Gastroesophageal sphincter (tissue), 4 donors: ENCODE results near the gene NTRK3. TPM values are rescaled to one million over a fixed set of nuclear protein-coding genes. Genes with fewer than 3 reads are reported as not detected.

Experiments
- ATAC-seq: fragments of 150-250 bp; one replicate; pipeline ENCODE4 v1.9.1; 2016; ENCODE audit warnings: mild to moderate bottlenecking, moderate library complexity
- H3K27ac ChIP-seq, 4 donors: fragments of 200-600 bp; sonication (generic) in 3 of 4; 1 replicate in 3 of 4; 2 replicates in 1 of 4; pipeline ENCODE4 v1.5.1; 2016 to 2019
- H3K27me3 ChIP-seq: fragments of 200-600 bp; sonication (generic); one replicate; pipeline ENCODE4 v1.5.1; 2019
- H3K36me3 ChIP-seq, 2 donors: fragments of 200-600 bp; sonication (generic); one replicate each; pipeline ENCODE4 v1.5.1; 2019; ENCODE audit warnings: control low read depth in 1 of 2
- H3K4me1 ChIP-seq, 3 donors: fragments of 200-600 bp; sonication (generic); 1 replicate in 2 of 3; 2 replicates in 1 of 3; pipeline ENCODE4 v1.5.1; 2016 to 2019; ENCODE audit warnings: control low read depth in 2 of 3
- H3K4me3 ChIP-seq, 2 donors: fragments of 200-600 bp; sonication (generic); one replicate each; pipeline ENCODE4 v1.5.1; 2019; ENCODE audit warnings: mild to moderate bottlenecking in 1 of 2, moderate library complexity in 1 of 2
- H3K9me3 ChIP-seq, 3 donors: fragments of 200-600 bp; sonication (generic); one replicate each; pipeline ENCODE4 v1.5.1; 2017 to 2019; ENCODE audit warnings: control low read depth in 2 of 3
- EP300 ChIP-seq: sonication (generic); formaldehyde crosslinking; IDR thresholded peaks from one replicate; pipeline ENCODE4 v1.6.1; 2017; ENCODE audit warnings: antibody characterized with exemption, mild to moderate bottlenecking
- POLR2A ChIP-seq, 2 donors: fragments of 450-650 bp; IDR thresholded peaks; one replicate each; pipeline ENCODE4 v1.6.1; 2017; ENCODE audit warnings: antibody characterized with exemption in 2 of 2, mild to moderate bottlenecking in 2 of 2, moderate library complexity in 1 of 2
- POLR2AphosphoS5 ChIP-seq: sonication (generic); formaldehyde crosslinking; IDR thresholded peaks from one replicate; pipeline ENCODE4 v1.6.1; 2017; ENCODE audit warnings: antibody characterized with exemption
- WGBS, 2 donors: methylation state at CpG; one replicate each; pipeline ENCODE4 v1.1.5; 2018; ENCODE audit warnings: low coverage in 1 of 2; 5-methylcytosine and 5-hydroxymethylcytosine counted together
- total RNA-seq, 4 donors: library from RNA; depleted of rRNA; stranded (reverse); fragments of >200 nt; gene quantifications; one replicate each; pipeline ENCODE4 v1.1.0, GENCODE V29; 2016
- TF ChIP-seq, protein P1 (sequence below), 4 experiments: fragments of 200-600 bp in 2 of 4; fragments of 450-650 bp in 2 of 4; sonication (generic) in 1 of 4; IDR thresholded peaks; one replicate each; pipeline ENCODE4 v1.5.1; 2017 to 2019; ENCODE audit warnings: antibody characterized with exemption in 4 of 4, mild to moderate bottlenecking in 2 of 4, moderate library complexity in 2 of 4

The NTRK3 gene
- total RNA-seq, 4 donors from 2014 or later: 0.47 to 4.3 (median 1.5) TPM

DNA sequence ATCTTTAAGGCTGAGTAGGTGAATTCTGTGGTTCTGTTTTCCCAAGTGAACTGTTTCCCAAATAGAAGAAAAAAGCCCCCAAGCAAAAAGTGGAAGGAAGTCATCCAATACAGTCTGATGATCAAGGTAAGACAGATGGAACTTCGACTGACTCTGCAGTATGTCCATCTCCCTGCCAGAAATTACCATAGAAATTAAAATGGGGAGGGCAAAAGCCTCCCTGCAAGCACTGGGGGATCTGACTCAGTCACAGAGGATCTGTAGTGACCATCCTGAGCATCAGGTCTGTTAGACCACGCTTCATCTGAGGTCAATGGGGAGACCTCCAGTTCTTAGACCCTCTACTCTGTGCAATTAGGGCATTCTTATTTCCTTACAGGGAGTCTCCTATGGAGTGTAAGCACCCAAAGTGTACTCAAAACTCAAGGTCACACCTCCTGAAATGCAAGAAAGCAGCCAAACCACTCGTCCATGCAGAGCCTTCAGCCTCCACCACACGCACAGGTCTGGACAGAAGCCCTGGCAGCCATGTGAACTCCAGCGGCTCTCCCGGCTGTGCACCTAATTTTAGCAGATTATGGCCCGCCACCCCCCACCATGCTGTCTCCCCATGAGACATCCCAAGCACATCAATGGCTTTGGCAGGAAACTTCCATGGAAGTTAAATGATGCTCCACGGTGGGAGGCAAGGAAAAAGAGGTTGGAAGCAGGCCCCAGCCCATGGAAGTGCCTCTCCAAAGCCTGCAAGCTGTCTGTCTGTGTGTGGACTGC is 348.7 kb downstream of the NTRK3 start:
- H3K9me3 ChIP-seq: no peaks in the 10 kb centered on the region
- TF ChIP-seq POLR2AphosphoS5 (no peak), EP300 (no peak), POLR2A (IDR thresholded peaks at IDR 0.05) (no peak)
- TF ChIP-seq, protein P1, sequence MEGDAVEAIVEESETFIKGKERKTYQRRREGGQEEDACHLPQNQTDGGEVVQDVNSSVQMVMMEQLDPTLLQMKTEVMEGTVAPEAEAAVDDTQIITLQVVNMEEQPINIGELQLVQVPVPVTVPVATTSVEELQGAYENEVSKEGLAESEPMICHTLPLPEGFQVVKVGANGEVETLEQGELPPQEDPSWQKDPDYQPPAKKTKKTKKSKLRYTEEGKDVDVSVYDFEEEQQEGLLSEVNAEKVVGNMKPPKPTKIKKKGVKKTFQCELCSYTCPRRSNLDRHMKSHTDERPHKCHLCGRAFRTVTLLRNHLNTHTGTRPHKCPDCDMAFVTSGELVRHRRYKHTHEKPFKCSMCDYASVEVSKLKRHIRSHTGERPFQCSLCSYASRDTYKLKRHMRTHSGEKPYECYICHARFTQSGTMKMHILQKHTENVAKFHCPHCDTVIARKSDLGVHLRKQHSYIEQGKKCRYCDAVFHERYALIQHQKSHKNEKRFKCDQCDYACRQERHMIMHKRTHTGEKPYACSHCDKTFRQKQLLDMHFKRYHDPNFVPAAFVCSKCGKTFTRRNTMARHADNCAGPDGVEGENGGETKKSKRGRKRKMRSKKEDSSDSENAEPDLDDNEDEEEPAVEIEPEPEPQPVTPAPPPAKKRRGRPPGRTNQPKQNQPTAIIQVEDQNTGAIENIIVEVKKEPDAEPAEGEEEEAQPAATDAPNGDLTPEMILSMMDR (IDR thresholded peaks at IDR 0.05): no peak
- no peaks in the 10 kb centered on the region for H3K36me3 ChIP-seq
- H3K27ac ChIP-seq: no peak overlapping the region
- no peaks in the 10 kb centered on the region for H3K4me1 ChIP-seq
- no peak for ATAC-seq
- H3K27me3 ChIP-seq: peaks cover 7% of the 10 kb centered on the region
- WGBS, 2 donors: 73 to 100% methylated on average over 1 to 4 of the region's 8 CpGs
- H3K4me3 ChIP-seq: no peak overlapping the region

DNA sequence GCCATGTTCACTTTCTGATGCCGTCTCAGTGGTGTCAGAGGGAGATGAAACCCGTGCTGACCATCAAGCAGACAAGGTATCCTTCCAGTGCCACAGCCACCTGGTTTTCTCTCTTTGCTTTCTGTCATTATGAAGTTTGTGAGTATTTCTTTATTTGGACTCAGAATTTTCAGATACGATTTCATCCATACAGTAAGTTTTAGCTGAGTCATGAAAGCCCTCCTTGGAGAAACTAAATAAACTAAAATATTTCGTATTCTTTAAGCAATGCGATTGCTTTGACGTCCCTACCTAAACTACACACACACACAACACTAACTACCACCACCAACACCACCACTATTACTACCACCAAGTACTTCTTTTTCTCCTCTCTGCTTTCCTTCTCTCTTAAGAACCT is 350.1 kb downstream of the NTRK3 start:
- WGBS, 2 donors: 80 to 83% methylated on average over 6 of the region's 6 CpGs
- no peaks in the 10 kb centered on the region for H3K9me3 ChIP-seq

DNA sequence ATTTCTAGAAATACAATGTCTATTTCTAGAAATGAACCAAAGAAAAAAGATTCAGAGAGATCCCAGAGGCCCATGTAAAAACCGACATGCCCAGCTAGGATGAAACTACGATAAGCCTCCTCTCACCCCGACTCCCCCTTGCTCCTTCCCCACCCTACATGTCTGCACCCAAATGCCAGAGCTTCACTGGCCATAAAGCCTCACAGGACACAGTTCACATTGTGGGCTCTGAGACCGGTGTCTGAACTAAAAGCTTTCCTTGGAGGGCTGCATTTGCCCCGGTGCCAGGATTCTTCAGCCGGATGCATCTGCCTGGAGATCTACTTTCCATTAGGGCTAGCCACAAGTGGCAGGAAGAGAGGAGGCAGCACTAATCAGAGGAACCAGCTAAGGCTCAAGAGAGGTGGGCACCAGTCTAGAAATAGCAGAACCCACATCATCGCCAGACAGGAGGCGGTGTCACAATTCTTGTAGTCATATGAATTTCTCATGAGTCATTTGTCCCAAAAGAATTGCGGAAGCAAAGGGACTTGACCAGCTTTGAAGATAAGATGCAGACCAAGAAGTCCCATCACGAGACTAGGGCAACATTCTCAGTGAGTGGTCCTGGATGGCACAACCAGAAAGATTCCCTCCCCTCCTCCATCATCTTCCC is 353.6 kb downstream of the NTRK3 start:
- Histone ChIP-seq H3K27ac (no peak overlapping the region), H3K27me3 (peaks cover 3% of the 10 kb centered on the region), H3K4me3 (no peak overlapping the region), H3K36me3 (no peaks in the 10 kb centered on the region), H3K9me3 (no peaks in the 10 kb centered on the region), H3K4me1 (no peaks in the 10 kb centered on the region)
- ATAC-seq: no peak
- WGBS, 2 donors: 65 to 91% methylated on average over 4 to 8 of the region's 10 CpGs
- TF ChIP-seq, protein P1 (IDR thresholded peaks at IDR 0.05): no peak
- no peak for TF ChIP-seq EP300
- TF ChIP-seq POLR2AphosphoS5: no peak
- TF ChIP-seq POLR2A (IDR thresholded peaks at IDR 0.05): no peak

More for the DNA sequence above, 350.1 kb downstream of the NTRK3 start:
- Histone ChIP-seq H3K27me3 (peaks cover 7% of the 10 kb centered on the region), H3K4me3 (no peak overlapping the region), H3K4me1 (no peaks in the 10 kb centered on the region), H3K36me3 (no peaks in the 10 kb centered on the region), H3K27ac (no peak overlapping the region)
- no peak for ATAC-seq
- TF ChIP-seq EP300 (no peak), POLR2AphosphoS5 (no peak), POLR2A (IDR thresholded peaks at IDR 0.05) (no peak)
- TF ChIP-seq, protein P1 (IDR thresholded peaks at IDR 0.05): no peak

DNA sequence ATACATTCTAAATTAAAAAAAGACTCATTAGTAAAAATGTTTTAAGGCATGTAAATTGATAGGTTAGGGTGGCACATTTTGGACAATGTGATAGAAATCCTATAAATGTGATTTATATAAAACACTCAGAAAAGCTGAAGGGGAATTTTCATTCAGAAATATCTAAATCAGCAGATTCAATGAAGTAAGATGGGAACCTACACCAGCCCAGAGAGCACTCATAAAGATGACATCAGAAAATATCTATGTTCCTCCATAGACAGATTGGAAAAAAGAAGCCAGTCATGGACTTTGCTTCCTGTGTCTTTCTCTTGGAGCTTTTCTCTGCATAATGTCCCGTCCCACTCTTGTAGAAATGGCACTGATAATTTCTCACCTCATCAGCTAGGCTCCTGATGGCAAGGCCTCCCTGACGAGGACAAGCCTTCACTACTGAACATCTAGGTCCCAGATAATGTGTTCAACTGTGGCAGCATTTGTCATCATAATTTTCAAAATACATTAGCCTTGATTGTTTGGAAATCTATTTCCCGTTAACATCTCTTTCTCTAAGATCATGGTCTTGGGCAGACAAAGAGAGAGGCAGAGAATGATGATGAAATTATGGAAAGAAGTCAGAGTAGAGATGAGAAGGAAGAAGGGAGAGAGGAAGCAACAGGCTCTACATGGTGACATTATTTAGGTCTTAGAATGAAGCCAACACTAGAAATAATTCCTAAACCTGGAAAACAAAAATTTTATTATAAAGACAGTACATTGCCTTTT is 354.4 kb downstream of the NTRK3 start:
- Histone ChIP-seq H3K27ac (no peak overlapping the region), H3K27me3 (no peaks in the 10 kb centered on the region), H3K4me1 (no peaks in the 10 kb centered on the region), H3K36me3 (no peaks in the 10 kb centered on the region), H3K9me3 (no peaks in the 10 kb centered on the region), H3K4me3 (no peak overlapping the region)
- no peak for ATAC-seq
- TF ChIP-seq POLR2AphosphoS5: no peak
- TF ChIP-seq, protein P1 (IDR thresholded peaks at IDR 0.05): no peak
- TF ChIP-seq POLR2A (IDR thresholded peaks at IDR 0.05): no peak
- TF ChIP-seq EP300: no peak
- WGBS, 2 donors: 54 to 69% methylated on average over 3 of the region's 3 CpGs
